Activated naive CD8-positive, alpha-beta T cell treated with anti-CD3 and anti-CD28 coated beads, Interleukin-2, amount 50 U/mL, for 24 hours (primary cell): Measurements from ENCODE around the gene CRB1.

Experiments
- ATAC-seq: fragments of 150-1000 bp; cut with Tn5 transposase; one replicate; pipeline ENCODE4 v1.10.0; 2021
- DNase-seq: peaks from one replicate; pipeline ENCODE4 v3.0.0; 2021
- H3K27ac Mint-ChIP-seq: one replicate; pipeline ENCODE4 v1.8.0; 2021; ENCODE audit warnings: mild to moderate bottlenecking, mixed read lengths
- H3K27me3 Mint-ChIP-seq: one replicate; pipeline ENCODE4 v1.8.0; 2021; ENCODE audit warnings: mixed read lengths
- H3K36me3 Mint-ChIP-seq: one replicate; pipeline ENCODE4 v1.8.0; 2021; ENCODE audit warnings: low read depth, mixed read lengths
- H3K4me1 Mint-ChIP-seq: one replicate; pipeline ENCODE4 v1.8.0; 2021; ENCODE audit warnings: mixed read lengths
- H3K4me3 Mint-ChIP-seq: one replicate; pipeline ENCODE4 v1.8.0; 2021; ENCODE audit warnings: mild to moderate bottlenecking, moderate library complexity, mixed read lengths
- H3K9me3 Mint-ChIP-seq: one replicate; pipeline ENCODE4 v1.8.0; 2021; ENCODE audit warnings: mixed read lengths

The CRB1 gene

DNA sequence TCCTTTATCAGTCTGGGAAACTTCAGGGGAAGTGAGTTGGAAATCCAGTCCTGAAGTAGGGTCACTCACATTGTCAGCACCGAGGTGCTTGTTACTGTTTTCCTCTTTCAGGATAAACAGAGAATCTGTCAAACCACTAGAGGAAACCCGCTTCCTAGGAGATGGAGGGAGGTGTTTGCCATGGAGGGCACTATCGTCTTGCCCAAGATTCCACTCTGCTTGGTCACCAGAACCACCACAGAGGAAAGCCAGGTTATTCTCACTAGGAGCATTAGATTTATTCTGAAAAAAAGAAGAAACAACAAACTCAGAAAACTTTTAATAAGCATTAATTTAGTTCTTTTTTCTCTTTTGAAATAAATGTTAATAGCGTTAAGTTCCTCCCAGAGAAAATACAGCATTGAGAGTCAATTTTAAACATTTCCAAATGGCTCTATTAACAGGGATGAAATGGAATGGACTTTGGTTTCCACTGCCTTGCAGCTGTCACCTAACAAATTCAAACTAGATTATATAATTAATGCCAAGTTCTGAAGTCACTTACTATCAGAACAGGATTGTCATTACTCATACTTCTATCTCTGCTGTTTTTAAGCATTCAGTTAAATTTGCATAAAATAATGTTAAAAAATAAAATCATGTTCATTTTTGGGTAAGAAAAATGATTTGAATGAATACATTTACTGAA, 242.8 kb downstream of the CRB1 start:
- H3K9me3 Mint-ChIP-seq: no peaks in the 10 kb centered on the region
- no peaks in the 10 kb centered on the region for H3K4me1 Mint-ChIP-seq
- no peak for DNase-seq
- H3K27ac Mint-ChIP-seq: no peak overlapping the region
- H3K4me3 Mint-ChIP-seq: no peak overlapping the region
- H3K27me3 Mint-ChIP-seq: no peaks in the 10 kb centered on the region
- peaks cover 4% of the 10 kb centered on the region for H3K36me3 Mint-ChIP-seq
- ATAC-seq: no peak

DNA sequence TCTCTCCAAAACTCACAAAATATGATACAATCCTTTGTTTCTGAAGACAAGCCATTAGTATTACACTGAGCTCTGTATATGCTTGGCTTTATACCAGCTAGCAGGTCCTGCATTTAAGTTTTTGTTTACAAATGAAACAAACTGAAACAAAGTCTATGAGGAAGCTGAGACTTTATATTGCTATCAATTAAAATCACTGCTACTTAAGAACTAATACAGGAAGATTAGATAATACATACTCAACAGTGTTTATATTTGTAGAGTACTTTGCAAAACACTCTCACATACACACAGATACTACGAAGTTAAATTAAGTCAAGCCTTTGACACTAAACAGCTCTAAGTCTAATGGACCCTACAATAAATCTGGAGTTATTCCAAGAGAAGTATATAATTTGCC, 247.4 kb downstream of the CRB1 start:
- no peak for DNase-seq
- H3K36me3 Mint-ChIP-seq: peaks cover 3% of the 10 kb centered on the region
- no peak for ATAC-seq
- H3K27ac Mint-ChIP-seq: no peak overlapping the region
- no peaks in the 10 kb centered on the region for H3K4me1 Mint-ChIP-seq
- no peaks in the 10 kb centered on the region for H3K27me3 Mint-ChIP-seq
- no peaks in the 10 kb centered on the region for H3K9me3 Mint-ChIP-seq
- H3K4me3 Mint-ChIP-seq: no peak overlapping the region

DNA sequence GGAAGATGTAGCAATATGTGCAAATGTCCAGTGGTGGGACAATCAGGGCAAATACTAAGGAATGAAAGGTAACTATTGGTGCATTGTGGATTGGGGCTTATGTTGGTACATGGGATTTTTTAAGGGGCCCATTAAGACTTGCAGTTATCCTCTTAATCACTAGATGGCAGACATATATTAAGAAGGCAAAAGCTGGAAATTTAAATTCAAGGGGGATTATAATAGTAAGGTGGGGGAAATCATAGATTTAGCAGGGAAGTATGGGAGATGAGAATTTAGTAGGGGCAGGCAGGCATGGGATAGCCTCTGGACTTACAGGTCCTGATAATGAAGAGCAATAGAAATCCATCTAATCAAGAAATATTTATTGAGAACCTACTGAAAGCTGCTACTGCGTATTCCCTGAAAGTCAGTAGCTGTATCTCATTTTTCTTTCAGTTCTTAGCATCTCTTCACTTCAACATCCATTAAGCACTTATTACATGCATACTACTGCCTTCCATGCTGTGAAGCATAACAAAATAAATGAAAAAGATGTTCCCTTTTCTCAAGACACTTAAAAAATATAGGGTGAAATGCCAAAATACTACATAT, 251.8 kb downstream of the CRB1 start:
- no peak overlapping the region for H3K27ac Mint-ChIP-seq
- no peaks in the 10 kb centered on the region for H3K4me1 Mint-ChIP-seq
- H3K27me3 Mint-ChIP-seq: no peaks in the 10 kb centered on the region
- DNase-seq (no peak), ATAC-seq (no peak)
- H3K36me3 Mint-ChIP-seq: no peaks in the 10 kb centered on the region
- H3K4me3 Mint-ChIP-seq: no peak overlapping the region
- H3K9me3 Mint-ChIP-seq: no peaks in the 10 kb centered on the region

DNA sequence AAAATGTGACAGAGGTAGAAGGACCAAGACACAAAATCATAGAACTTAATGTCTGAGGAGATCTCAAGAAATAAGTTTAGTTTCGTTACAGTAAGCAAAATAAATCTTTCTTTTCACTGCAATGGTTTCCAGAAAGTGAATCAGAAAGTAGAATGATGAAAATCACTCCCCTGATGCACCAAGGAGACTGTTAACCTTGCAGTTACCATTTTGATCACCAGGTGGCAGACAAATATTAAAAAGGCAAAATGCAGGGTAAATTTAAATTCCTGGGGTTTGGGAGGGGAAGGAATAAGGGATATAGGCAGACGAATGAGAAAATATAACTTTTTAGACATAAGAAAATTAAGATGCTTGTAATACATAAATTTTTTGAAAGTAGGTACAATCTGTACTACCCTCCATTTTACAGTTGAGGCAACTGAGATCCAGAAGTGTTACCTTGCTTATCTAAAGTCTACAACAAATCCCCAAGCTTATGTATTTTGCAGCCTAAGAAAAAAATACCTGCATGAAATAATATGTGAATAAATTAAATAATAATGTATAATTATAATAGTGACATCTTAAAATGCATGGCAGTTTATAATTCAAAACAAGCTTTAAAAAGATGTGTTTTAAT, 253.2 kb downstream of the CRB1 start:
- no peak for ATAC-seq
- Mint-ChIP-seq H3K27me3 (no peaks in the 10 kb centered on the region), H3K9me3 (no peaks in the 10 kb centered on the region), H3K27ac (no peak overlapping the region), H3K4me3 (no peak overlapping the region), H3K36me3 (no peaks in the 10 kb centered on the region), H3K4me1 (no peaks in the 10 kb centered on the region)
- DNase-seq: peak; percentile 3

DNA sequence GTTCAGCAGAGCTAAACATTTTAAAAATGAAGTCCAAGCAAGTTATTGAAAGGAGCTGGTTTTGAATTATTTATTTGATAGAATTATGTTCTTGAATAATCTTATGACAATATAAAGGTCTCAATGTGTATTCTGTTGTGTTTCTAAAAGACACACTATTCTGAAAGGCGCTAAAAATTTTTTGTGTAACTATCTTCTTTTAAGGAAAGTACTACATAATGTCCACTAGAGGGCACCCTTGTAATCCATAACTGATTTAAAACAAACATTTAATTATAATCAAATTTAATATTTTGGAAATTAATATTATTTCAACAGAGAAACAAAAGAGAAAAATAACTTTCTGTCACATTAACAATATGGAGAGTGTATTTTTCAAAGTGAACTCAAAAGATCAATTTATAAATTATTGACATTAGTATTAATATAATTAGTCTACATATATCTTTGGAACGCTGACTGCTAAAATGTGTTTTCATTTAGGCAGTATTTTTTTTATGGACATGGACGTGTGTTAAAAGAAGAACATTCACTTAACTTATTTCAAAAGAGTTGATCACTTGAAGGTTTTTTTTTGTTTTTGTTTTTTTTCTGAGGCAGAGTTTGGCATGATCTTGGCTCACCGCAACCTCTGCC, 258.8 kb downstream of the CRB1 start:
- no peaks in the 10 kb centered on the region for H3K9me3 Mint-ChIP-seq
- DNase-seq: no peak
- no peak for ATAC-seq
- no peak overlapping the region for H3K27ac Mint-ChIP-seq
- H3K27me3 Mint-ChIP-seq: no peaks in the 10 kb centered on the region
- no peaks in the 10 kb centered on the region for H3K36me3 Mint-ChIP-seq
- H3K4me3 Mint-ChIP-seq: no peak overlapping the region
- H3K4me1 Mint-ChIP-seq: no peaks in the 10 kb centered on the region
